Lung microvascular endothelial cell (primary cell): Measurements from ENCODE around the gene PLK5. TPM values are rescaled to one million over a fixed set of nuclear protein-coding genes. Genes with fewer than 3 reads are reported as not detected.

Experiments
- DNase-seq, 2 donors: peaks; one replicate each; pipeline versions ENCODE4 v3.0.0 to v3.0.0-alpha.2; 2010; ENCODE audit warnings: low read depth in 2 of 2
- total RNA-seq: library from RNA; depleted of rRNA; stranded (reverse); fragments of >200 nt; gene quantifications from 2 replicates; pipeline ENCODE4 v1.2.1, GENCODE V29; 2014

Gene PLK5
- total RNA-seq, 1 donor from 2014 or later: not detected

DNA sequence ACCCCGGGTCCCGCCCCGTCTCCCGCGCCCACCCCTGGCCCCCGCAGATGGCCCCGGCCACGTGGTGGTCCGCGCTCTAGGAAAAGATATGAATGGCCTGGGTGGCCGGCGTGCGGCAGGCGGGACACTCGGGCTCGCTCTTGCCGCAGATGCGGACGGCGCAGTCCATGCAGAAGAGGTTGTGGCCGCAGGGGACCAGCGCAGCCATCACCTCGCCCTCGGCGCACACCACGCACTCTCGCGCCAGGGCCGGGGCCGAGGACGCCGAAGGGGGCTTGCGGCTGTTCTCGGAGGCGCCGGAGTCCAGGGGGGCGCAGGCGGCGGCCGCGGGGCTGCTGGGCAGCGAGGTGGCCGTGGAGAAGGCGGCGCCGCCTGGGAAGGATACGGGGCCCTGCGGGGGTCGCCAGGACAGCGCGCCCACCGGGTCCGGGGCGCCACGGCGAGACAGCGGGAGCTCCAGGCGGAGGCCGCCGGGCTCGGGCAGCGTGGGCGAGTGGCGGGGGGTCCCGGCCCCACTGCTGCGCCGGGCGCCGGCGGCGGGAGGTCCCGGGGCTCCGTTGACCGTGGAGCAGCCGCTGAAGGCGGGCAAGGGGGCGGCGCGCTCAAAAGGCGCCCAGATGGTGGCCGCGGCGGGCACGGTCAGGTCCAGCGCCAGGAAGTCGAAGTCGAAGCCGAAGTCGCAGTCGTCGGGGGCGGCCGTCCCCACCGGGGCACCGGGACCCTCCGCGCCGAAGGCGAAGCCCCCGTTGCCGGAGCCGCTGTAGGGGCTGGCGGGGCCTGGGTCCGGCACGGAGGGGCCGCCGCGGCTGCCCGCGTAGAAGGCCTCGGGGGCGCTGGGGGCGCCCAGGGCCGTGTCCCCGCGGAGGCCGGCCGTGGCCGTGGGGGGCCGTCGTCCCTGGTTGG lies 31.9 kb downstream of the PLK5 start:
- no peak for DNase-seq

DNA sequence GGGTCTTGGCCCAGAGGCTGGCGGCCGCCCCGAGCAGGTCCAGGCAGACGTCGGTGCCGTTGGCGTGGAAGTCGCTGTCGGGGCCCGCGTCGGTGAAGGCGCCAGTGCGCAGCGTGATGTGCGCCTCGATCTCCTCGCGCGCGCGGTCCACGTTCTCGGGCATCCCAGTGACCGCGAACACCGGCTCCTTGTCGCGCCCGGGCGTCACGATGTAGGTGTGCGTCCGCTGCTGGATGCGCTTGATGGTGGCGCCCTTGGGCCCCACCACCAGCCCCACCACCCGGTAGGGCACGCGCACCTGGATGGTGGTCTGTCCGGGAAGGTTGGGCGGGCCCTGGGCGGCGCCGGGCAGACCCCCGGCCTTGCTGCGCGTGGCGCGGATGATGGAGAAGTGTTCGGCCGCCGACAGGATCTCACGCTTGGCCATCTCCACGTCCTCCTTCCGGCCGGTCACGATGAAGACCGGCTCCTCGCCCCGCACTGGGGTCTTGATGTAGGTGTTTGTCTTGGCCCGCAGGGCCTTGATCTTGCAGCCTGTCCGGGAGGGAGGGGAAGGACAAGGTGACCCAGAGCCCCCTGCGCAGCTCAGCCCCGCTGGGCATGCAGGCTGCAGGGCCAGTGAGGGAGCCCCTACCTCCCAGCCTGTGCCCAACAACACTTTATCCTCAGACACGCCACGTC lies 32.7 kb downstream of the PLK5 start:
- DNase-seq: no peak

DNA sequence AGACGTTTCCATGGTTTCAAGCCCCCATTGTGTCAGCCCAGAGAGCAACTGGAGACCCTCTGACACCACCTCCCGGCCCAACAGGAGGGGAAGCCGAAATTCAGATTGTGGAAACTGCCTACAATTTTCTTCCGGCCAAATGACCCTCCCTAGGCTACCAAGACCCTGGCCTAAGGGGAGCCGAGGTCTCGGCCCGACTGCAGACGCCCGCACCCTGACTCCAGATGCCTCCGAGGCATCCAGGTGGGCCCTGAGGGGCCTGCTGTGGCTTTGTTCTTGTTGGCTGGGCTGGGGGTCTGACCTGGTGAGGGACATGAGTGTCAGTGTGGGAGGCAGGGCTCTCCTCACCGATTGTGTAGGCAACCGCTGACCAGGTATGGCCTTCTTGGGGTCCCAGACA lies 34.7 kb downstream of the PLK5 start:
- DNase-seq: no peak

DNA sequence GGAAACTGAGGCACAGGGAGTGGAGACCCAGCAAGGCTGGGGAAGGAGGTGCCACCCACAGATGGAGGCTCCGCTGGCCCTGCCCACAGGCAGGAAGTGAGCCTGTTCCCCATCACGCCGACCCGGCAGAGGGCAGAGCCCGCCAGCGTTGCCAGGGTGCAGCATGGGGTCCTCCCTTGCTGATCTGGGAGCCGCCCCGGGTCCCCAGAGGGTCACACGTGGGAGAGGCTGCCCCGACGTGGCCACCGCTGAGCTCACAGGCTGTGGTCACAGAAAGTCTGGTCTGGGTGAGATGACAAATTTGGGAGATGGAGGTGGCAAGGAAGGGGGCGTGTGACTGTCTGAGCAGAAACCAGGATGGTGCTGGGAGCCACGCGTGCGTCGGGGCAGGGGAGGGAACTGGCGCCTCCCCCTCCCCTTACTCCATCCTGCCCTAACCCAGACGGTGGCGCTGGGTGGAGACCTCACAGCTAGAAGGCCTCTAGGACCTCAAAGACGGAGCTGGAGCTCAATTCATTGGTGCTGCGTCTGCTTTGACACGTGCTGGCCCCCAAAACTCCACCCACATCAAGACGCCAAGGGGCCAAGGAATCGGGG lies 36.5 kb downstream of the PLK5 start:
- no peak for DNase-seq

DNA sequence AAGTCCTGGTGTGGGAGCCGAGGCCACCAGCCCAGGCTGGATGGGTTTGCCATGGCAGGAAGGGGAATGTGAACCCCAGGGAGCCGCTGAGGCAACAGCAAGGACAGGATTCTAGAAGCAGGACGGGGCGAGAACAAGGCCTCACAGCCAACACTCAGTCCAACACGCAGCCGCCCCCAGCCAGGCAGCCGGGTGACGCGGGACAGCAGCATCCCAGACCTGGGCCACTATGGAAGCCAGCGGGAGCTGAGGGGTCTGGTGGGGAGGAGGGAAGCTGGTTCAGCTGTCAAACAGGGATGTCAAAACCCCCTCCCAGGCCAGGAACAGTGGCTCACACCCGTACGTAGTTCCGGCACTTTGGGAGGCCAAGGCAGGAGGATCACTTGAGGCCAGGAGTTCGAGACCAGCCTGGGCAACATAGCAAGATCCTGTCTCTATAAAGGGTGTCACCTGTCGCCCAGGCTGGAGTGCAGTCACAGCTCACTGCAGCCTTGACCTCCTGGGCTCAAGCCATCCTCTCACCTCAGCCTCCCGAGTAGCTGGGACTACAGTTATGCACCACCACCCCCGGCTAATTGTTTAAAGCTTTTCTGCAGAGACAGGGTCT lies 37.5 kb downstream of the PLK5 start:
- DNase-seq: no peak

DNA sequence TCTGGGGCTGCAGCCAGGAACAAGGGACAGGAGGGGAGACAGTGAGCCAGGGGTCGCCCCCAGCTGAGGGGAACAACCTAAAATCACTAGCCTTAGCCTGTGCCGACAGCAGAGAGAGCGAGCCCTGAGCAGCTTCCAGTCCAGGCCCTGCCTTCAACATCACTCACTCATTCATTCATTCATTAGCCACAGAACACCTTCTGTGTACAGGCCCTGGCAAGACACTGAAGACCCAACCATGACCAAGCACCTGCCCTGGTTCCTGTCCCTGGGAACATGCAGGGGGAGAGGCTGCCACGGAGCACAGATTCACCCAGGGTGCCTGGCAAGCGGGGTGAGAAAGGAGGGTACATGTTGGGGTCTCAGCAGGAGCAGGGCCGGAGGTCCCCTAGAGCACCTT lies 39.4 kb downstream of the PLK5 start:
- no peak for DNase-seq

DNA sequence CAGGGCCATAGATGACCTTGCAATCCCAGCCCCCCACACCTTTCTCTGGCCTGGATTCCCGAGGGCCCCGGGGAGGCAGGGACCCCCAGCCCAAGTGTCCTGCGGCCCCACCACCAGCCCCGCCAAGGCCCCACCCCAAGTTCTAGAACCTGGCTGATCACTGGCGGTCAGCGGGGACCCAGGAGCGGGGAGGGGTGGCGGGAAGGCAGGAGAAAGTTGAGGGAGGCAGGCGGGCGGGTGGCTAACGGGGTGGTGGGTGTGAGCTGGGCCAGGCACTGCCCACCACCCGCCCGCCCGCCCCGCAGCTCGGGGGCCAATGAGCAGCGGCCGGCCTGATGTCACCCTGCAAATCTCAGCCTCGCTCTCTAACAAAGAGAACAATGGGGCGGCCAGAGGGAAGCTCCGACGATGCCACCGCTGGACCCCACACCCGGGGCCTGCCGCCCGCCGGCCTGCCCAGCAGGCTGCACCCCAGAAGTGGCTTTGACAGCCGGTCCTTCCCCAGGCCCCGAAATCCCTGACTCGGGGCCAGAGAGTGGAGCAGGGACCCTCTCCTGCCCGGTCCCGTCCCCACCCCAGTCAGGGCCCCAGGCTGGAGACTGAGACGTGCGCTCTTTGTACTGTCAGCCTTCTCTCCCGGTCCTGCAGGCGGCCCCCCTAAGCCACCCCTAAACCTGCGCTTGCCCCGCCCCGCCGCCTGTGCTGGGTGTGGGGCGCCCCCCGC lies 42.7 kb downstream of the PLK5 start:
- DNase-seq: peak; percentile 87 to 91

DNA sequence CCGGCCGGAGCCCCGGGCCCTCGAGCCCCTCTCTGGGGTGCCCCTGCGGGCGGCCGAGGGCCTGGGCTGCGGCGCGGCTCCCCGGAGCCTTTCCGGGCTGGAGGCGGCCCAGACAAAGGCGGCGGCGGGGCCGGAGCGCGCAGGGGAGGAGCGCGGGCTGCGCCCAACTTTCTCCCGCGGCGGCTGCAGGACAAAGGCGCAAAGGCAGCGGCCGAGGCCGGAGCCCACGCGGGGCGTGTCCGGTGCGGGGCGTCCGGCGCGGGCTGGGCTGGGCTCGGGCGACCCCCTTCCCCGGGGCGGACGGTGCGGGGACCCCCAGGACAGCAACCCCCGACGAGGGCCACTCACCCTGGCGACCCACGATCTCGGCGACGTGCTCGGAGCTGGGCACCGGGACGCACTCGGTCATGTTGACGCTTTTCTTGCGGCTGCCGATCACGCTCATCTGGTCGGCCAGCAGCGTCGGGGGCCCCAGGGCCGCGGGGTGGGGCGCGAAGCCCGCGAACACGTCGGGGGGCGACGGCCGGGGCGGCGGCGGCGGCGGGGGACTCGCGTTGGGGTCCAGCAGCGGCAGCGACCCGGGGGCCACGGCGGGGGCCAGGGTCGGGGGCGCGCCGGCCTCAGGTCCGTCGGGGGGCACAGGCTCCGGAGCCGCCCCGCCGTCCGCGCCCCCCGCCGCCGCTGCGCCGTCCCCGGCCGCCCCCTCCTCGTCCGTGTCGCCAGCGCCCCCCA lies 43.4 kb downstream of the PLK5 start:
- DNase-seq: peak; percentile 38 to 59

DNA sequence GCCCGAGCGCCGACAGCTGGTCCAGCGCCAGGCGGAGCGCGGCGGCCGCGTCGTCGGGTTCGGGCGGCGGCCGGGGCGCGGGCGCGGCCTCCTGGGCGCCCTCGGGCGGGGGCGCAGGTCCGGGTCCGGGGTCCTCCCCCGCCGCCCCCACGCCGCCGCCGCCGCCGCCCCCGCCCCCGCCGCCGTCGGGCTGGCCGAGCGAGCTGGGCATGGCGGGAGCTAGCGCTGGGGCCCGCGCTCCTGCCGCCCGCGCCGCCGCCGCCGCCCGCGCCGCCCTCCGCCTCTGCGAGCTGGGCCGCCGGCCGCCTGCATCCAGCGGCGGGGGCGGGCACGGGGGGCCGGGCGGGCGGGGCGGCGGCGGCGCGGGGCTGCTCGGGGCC lies 44.0 kb downstream of the PLK5 start:
- peak in 1 of 2 donors; percentile 20 for DNase-seq

DNA sequence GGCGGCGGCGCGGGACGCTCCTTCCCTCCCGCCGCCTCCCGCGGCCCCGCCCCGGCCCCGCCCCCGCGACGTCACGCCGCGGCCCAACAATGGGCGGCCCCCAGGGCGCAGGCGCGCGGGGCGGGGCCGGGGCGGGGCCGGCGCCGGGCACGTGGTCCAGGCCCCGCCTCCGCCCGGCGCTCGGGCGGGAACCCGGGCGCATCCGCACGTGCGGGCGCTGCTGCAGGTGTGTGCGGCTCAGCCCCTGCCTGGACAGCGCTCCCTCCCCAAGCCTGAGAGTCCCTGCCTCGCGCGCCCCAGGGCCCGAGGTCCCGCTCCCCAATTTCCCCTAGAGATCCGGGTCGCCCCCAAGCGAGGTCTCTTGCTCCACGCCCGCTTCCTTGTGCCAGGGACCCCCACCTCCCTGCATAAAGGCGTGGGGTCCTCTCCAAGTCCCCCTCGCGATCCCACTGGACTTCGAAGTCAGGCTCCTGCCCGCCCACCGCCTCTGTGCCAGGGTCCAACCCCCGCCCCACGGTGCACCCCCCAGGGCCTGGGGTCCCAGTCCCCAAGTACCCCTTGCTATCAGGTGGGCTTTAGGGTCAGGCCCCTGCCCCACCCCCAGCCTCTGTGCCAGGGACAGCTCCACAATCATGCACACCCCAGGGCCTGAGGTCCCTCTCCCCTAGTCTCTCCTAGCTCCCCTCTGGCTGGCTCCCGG lies 44.6 kb downstream of the PLK5 start, which contains the start of gene MEX3D:
Gene MEX3D (minus strand): TSS at position 6 of the 700 bp plus-strand sequence. CDS start 267 bp downstream, outside the sequence.
- peak; percentile 71 to 83 for DNase-seq

DNA sequence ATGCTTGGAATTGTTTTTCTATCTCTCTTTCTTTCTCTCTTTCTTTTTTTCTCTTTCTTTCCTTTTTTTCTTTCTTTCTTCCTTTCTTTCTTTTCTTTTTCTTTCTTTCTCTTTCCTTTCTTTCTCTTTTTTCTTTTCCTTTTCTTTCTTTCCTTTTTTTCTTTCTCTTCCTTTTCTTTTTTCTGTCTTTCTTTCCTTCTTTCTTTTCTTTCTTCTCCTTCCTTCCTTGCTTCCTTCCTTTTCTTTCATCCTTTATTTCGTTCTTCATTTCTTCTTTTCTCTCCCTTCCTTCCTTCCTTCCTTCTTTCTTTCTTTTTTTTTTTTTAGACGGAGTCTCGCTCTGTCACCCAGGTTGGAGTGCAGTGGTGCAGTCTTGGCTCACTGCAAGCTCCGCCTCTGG lies 46.1 kb downstream of the PLK5 start:
- no peak for DNase-seq

DNA sequence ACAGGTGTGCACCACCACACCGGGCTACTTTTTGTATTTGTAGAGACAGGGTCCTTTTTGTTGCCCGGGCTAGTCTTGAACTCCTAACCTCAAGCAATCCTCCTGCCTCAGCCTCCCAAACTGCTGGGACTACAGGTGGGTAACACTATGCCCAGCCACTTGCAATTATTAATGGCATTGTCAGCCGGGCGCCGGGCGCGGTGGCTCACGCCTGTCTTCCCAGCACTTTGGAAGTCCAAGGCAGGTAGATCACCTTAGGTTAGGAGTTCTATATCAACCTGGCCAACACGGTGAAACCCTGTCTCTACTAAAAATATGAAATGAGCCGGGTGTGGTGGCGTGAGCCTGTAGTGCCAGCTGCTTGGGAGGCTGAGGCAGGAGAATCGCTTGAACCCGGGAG lies 47.0 kb downstream of the PLK5 start:
- no peak for DNase-seq

DNA sequence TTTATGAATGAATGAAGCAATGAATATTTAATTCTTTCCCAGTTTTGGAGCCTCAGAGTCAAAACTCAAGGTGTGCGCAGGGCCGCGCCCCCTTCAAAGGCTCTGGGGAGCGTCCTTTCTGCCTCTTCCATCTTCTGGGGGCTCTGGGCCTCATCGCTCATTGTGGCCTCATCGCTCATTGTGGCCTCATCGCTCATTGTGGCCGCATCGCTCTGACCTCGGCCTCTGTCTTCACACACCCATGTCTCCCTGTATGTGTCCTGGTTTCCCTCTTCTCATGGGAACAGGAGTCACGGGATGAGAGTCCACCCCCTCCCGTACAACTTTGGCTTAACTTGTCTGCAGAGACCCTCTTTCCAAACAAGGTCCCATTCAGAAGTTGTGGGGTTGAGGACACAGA lies 47.5 kb downstream of the PLK5 start:
- DNase-seq: no peak

DNA sequence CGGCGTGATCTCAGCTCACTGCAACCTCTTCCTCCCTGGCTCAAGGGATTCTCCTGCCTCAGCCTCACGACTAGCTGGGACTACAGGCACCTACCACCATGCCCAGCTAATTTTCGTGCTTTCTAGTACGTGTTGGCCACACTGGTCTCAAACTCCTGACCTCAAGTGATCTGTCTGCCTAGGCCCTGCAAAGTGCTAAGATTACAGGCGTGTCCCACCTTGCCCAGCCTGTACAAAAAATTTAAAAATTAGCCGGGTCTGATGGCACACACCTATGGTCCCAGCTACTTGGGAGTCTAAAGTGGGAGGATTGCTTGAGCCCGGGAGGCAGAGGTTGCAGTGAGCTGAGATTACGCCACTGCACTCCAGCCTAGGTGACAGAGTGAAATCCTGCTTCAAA lies 48.9 kb downstream of the PLK5 start:
- DNase-seq: no peak

DNA sequence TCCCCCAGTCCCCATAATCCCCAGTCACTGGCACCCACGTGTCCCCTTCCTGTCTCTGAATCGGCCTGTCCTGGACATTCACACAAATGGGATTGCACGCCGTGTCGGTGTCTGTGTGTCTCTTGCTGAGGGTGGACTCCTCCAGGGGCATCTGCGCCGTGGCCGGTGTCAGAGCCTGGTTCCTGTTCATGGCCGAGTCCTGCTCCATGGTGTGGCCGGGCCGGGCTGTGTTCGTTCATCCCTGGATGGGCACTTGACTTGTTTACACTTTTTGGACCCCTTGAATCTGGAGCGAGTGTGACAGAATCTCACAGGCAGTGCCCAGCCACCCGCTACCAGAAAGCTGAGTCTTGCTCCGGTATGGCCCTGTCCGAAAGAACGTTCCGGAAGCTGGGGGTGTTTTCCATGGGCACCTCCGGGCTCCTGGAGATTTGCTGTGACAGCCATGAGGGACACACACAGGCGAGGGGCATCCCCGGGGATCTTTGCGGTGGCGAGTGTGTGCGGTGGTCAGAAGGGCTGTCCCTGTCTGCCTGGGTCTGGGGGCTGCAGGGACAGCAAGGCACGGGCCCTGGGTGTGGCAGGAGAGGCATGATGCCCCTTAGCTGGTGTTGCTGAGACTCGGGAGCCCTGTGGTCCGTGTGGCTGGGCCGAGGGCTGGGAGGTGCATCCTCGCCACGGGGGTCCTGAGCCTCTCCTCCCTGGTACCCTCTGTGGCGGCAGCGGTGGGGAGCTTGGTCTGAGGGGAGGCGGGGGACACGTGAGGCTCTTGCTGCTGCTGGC lies 50.7 kb downstream of the PLK5 start:
- no peak for DNase-seq

DNA sequence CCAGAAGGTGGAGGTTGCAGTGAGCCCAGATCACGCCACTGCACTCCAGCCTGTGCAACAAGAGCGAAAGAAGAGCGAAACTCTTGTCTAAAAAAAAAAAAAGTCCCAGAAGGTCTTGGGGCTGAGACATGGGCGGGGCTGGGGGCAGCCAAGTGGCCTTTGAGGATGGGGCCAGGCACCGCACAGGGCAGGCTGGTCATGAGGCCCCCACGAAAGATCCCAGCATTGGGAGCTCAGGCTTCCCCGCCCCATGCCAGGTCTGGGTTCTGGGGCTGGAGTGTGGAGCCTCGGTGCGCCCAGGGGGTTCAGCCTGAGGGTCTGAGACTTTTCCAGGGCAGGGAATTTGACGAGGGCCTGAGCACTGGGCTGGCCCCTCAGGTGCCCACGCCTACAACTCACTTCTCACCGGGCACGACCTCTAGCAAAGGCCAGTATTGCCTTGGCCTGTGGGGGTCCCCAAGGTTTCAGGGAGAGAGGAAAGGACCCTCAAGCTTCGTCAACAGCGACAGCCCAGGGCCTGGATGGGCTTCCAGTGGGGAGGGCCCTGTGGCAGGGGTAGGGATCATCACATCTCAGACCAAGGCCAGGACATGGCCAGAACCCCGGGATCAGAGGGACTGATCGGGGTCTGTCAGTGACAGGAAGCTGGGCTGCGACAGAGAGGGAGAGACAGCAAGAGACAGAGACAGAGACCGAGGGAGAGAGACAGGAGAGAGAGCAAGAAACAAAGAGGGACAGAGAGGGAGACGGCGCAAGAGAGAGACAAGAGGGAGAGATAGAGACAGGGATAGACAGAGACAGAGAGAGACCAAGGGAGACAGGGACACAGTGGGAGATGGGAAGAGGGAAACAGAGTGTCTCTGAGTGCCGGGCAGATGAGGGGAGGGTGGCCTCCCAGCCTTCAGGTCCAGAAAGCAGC lies 51.7 kb downstream of the PLK5 start:
- no peak for DNase-seq

DNA sequence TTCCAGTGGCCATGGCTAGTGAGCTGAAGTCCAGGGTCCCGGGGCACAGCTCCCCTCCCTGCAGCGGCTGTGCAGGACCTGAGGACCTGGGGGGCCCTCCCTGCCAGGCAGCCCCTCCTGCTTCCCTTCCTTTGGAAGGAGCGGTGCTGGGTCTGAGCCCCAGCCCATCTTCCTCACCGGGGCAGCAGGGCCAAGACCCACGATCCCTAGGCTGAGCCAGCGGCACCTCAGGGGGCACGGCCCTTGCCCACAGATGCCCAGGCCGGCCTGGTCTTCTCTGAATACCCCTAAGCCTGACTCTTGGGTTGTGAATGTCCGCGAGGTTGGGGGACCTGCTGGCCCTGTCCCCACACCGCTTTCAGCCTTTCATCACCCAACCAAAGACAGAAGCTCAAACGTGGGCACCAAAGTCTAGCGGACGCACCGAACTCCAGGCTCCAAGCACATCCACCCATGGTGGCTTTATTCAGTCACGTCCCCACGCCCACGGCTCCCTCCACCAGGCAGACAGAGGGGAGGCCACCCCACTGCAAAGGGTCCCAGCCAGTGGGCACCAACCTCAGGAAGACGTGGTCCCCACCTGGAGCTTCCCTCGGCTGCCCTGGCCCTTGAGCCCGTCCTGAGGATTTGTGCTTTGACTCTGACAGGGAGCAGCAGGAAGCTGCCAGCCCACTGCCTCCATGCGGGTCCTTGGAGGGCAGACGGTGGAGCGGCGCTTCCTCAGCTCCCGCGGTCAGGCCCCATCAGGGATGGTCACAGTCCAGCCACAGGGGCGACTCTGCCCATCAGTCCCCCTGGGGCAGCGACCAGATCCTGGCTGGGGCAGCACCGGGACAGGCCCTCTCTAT lies 52.6 kb downstream of the PLK5 start:
- no peak for DNase-seq
